Measurements from ENCODE around the gene RHOT2.

DNA sequence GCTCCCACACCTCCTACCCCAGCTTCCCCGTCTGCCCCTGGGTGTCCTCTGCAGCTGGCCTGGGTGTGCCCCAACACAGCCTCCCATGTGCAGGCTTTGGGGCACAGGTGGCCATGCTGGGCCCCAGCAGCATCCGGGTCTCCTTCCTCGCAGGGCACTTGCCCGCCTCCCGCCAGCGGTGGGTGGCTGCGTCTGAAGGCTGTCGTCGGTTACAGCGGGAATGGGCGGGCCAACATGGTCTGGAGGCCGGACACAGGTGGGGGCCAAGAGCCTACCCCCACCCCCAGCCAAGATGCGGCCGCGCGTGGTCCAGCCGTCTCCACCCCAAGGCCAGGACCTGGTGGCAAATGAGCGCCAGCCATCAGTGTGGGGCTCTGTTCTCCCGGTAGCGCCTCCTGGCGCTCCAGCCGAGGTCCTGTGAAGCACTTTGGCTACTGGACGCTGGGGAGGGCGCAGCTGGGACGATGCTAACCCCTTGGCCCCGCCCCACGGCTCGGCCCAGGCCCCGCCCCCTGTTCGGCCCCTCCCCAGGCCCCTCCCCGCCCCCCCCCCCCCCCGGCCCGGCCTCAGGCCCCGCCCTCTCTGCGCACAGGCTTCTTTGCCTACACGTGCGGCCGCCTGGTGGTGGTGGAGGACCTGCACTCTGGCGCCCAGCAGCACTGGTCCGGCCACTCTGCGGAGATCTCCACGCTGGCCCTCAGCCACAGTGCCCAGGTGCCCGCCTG lies 7.3 kb upstream of the RHOT2 start:
- TF ChIP-seq, protein P1, sequence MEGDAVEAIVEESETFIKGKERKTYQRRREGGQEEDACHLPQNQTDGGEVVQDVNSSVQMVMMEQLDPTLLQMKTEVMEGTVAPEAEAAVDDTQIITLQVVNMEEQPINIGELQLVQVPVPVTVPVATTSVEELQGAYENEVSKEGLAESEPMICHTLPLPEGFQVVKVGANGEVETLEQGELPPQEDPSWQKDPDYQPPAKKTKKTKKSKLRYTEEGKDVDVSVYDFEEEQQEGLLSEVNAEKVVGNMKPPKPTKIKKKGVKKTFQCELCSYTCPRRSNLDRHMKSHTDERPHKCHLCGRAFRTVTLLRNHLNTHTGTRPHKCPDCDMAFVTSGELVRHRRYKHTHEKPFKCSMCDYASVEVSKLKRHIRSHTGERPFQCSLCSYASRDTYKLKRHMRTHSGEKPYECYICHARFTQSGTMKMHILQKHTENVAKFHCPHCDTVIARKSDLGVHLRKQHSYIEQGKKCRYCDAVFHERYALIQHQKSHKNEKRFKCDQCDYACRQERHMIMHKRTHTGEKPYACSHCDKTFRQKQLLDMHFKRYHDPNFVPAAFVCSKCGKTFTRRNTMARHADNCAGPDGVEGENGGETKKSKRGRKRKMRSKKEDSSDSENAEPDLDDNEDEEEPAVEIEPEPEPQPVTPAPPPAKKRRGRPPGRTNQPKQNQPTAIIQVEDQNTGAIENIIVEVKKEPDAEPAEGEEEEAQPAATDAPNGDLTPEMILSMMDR (IDR thresholded peaks at IDR 0.05 in 2 of 3, conservative IDR thresholded peaks at IDR 0.05 in 1 of 3; ENCODE audit: borderline replicate concordance in 1 of 3, insufficient read depth in 1 of 3, low read depth in 2 of 3, low read length in 2 of 3), result peak; percentile 26 to 44 (median 42); a peak in 5 of 6 replicates
- TF ChIP-seq POLR2AphosphoS5 (IDR thresholded peaks at IDR 0.05; ENCODE audit: low read depth, low read length), result 0 out of 2 replicates have a peak, but pooled peaks have one; percentile 18

All from HCT116 (cell line).